Stimulated activated naive CD8-positive, alpha-beta T cell treated with anti-CD3 and anti-CD28 coated beads, Interleukin-15, Interleukin-2, amounts not matched to agents 100 U/mL and 50 U/mL, for 24 hours (primary cell): Measurements from ENCODE around the gene TPI1.
"Not testable (repeated sequence)": the region's sequence is repeated elsewhere in the genome, so short reads cannot be mapped to it uniquely, and the experiment has no call there.

Source experiments
- ATAC-seq: fragments of 150-1000 bp; cut with Tn5 transposase; one replicate; pipeline ENCODE4 v1.10.0; 2021
- DNase-seq: peaks from one replicate; pipeline ENCODE4 v3.0.0; 2021

The TPI1 gene

DNA sequence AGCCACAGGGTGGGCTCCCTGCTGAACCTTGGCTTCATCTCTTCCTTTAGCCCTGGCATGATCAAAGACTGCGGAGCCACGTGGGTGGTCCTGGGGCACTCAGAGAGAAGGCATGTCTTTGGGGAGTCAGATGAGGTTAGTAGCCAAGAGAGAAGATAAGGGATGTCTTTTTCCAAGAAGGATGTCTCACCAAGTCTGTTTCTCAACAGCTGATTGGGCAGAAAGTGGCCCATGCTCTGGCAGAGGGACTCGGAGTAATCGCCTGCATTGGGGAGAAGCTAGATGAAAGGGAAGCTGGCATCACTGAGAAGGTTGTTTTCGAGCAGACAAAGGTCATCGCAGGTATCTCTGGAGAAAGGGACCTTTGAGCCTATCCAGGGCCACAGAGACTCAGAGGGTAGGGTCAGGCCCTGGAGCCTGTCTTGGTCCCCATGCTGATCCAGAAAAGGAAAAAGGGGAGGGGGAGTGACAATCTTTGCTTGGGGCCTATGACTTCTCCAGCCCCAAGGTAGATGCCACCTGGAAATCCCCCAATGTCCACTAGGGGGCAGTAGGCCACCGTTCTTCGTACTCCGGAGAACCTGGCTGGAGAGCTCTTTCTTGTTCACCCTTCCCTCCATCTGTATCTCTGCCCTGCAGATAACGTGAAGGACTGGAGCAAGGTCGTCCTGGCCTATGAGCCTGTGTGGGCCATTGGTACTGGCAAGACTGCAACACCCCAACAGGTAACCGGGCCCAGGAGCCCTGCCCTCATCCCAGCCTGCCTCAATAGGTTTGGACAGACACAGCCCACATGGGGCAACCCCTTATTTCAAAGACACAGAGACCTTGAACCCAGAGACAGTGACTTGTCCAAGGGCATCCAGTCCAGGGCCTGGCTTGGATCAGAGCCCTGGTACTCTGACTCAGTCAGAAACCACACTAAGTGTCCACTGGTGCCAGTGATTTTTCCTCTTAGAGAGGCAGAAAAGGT lies 2.0 kb downstream of the TPI1 start:
- ATAC-seq (no peak), DNase-seq (peak; percentile 85)

DNA sequence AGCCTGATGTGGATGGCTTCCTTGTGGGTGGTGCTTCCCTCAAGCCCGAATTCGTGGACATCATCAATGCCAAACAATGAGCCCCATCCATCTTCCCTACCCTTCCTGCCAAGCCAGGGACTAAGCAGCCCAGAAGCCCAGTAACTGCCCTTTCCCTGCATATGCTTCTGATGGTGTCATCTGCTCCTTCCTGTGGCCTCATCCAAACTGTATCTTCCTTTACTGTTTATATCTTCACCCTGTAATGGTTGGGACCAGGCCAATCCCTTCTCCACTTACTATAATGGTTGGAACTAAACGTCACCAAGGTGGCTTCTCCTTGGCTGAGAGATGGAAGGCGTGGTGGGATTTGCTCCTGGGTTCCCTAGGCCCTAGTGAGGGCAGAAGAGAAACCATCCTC lies 3.0 kb downstream of the TPI1 start:
- ATAC-seq, DNase-seq: not testable (repeated sequence)

DNA sequence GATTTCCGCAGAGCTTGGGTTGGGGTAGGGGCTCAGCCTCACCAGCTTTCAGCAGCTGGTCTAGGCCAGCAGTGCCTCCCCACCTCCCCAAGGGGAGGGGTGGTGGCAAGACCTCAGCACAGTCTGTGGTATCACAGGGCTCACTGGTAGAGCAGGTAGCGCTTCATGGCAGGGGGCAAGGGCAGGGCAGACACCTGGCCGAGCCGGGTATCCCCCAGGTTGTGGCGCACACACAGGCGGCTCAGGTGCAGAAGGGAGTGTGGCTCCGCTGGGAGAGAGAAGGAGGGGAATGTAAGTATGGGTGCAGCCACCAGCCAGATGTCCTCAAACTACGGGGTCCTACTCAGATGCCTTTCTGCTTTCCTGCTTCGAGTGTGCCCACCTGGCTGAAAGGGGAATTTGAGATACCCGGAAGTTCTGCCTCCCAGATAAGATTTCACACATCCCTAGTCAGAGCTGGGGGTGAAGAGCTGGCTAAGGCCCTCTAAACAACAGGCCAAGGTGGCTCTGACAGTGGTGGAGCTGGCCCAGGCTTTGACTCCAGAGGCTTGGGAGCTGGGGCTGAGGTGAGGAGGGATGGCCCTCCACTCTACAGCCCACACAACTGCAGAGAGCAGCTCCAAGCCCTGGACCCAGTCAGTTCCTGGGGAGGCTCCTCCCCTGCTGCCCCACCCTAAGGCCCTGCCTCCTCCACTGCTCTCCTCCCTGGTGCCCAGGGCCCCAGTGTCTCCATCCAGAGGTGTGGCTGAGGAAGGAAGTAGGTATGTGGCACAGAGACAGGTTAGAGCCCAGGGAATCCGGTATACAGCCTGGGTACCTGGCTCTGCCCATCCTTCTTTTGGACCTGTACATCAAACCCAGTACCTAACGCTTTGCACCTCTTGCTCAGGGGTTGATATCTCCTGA lies 4.0 kb downstream of the TPI1 start:
- peak; percentile 63 for DNase-seq

DNA sequence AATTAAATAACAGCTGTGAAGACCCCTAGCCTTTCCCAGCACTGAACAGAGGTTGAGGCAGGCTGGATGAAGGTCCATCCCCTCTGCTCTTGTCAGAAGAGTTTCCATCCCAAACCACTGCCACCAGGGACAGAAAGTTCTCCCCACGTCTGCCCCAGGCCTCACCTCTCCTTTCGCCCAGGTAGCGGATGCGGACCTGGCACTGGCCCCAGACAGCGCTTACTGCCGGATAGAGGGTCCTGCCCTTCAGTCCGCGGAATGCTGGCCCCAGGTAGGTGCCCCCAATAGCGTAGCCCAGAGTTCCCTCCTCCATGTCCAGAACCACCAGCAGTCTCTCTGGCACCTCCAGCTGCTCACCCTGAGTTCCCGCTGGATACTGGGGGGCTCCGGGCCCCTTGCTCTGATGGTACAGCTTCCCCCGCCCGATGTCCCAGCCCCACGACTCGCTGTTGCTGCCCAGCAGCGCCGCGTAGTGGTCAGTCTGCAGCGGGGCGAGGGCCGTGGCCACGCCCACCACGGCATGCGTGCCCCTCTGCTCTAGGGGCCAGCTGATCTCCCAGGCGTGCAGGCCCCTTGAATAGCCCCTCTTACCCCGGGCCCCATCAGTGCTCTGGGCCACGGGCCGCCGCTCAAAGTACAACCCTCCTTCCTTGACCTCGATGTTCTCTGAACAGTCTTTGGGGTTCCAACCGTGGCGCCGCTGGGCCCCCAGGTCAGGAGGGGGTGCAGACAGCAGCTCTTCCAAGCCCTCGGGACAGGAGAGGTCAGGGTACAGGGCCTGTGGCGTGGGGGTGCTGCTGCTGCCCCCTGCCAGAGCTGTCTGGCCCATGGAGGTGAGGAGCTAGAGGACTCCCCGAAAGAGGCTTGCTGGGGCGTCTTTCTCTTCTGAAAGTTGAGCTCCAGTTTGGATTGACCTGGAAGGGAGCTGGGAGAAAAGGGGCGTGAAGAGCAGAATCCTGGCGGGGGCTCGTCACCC lies 5.0 kb downstream of the TPI1 start:
- ATAC-seq (peak; percentile 42), DNase-seq (peak; percentile 92)

More for the DNA sequence above, 4.0 kb downstream of the TPI1 start:
- ATAC-seq: peak; percentile 12

DNA sequence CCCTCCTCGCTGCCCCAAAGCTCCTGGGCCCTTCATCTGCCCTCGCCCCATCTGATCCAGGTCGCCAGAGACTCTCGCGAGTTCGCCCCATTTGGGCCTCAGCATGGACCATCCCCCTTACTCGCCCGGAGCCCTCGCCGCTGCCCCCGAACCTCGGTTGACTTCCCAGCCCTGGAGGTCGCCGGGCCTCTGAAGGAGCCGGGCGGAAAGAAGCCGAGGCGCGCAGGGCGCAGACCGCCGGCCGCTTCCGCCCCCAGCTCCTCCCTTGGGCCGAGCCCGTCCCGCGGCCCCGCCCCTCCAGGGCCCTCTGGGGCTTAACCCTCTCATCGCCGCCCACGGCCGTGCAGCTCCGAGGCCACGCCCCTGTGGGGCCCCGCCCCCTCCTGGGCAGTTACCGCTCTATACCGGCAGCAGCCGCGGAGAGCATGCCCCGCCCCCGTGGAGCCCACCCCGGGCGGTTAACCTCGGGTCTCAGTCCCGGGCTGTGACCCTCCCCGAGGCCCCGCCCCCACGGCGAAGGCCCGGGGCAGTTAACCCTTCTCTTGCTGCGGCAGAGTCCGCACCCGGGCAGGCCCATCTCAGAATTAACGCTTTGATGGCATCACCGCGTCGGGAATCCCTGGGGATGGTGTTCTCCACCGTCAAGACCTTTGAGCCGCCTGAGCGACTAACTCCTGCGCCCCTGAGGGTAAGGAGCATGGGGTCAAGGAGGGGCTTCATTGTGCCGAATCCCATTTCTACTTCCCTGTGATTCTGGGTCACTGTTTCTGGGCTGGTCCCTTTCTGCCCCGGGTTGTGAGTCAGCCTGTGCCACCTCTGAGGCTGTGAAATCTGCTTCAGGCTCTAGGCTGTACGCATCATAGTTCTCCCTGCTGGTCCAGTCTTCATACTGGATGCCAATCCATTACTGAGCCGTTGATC lies 6.0 kb downstream of the TPI1 start, which contains the start of gene SPSB2:
Gene SPSB2 (minus strand): TSS at position 210 of the 921 bp plus-strand sequence. CDS start 402 bp downstream, outside the sequence.
- peak; percentile 83 for ATAC-seq

DNA sequence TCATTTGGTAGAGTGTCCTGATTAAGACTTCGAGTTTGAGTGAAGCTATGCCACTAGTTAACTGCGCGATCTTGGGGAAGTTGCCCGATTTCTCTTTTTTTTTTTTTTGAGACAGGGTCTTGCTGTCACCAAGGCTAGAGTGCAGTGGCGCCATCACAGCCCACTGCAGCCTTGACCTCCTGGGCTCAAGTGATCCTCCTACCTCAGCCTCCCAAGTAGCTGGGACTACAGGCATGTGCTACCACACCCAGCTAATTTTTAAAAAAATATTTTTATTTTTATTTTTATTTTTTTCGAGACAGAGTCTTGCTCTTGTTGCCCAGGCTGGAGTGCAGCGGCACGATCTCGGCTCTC lies 6.7 kb downstream of the TPI1 start:
- not testable (repeated sequence) for DNase-seq, ATAC-seq

More for the DNA sequence above, 6.0 kb downstream of the TPI1 start, which contains the start of gene SPSB2:
- peak; percentile 100 for DNase-seq

DNA sequence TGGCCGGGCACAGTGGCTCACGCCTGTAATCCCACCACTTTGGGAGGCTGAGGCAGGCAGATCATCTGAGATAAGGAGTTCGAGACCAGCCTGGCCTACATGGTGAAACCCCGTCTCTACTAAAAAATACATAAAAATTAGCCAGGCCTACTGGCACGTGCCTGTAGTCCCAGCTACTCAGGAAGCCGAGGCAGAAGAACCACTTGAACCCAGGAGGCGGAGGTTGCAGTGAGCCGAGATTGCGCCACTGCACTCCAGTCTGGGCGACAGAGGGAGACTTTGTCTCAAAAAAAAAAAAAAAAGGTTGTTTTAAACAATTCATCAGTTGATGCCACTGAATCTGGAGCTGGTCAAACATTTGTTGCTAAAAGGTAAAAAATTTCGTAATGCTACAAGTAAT lies 12.5 kb downstream of the TPI1 start:
- ATAC-seq, DNase-seq: not testable (repeated sequence)

DNA sequence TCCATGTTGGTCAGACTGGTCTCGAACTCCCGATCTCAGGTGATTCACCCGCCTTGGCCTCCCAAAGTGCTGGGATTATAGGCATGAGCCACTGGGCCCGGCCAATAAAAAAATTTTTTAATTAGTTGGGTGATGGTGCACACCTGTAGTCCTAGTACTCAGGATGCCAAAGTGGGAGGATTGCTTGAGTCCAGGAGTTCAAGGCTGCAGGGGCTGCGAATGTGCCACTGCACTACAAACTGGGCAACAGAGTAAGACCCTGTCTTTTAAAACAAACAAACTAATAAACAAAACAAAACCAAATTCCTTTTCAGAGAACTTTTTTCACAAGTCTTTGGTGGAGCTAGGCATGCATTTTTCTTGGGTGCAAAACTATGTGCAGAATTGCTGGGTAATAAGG lies 15.9 kb downstream of the TPI1 start:
- DNase-seq (no peak), ATAC-seq (no peak)

DNA sequence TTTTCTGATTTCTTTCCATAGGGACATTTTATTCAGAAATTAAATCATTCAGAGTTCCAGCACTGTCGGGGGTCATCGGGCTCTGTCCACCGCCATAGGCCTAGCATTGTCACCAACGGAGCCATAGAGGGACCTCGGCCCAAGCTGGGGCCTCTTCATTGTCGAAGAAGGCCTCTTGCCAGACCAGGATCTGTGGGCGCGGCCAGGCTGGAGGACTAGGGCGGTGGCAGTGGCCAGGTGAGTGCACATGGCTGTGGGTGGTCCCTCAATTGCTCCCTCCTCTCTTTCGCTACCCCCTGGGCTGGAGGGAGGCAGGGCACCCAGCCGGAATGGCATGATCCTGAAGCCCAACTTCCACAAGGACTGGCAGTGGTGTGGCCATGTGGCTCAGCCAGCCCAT lies 16.4 kb downstream of the TPI1 start:
- ATAC-seq (no peak), DNase-seq (no peak)

DNA sequence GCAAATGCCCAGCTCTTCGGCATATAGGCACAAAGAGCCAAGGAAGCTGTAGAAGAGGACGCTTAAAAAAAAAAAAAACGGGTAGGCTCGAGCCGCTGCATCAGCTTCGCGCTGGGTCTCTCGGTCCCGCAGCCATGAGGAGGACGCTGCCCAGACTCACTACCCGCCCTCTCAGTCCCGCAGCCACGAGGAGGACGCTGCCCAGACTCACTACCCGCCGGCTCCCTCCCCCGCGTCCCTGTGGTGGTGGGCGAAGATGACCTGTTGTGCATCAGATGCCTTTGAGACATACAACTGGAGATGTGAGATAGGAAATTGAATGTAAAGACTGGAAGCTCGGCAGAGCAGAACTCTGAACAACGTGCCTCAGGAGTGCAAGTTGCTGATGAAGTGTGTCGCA lies 17.2 kb downstream of the TPI1 start:
- DNase-seq (no peak), ATAC-seq (no peak)

DNA sequence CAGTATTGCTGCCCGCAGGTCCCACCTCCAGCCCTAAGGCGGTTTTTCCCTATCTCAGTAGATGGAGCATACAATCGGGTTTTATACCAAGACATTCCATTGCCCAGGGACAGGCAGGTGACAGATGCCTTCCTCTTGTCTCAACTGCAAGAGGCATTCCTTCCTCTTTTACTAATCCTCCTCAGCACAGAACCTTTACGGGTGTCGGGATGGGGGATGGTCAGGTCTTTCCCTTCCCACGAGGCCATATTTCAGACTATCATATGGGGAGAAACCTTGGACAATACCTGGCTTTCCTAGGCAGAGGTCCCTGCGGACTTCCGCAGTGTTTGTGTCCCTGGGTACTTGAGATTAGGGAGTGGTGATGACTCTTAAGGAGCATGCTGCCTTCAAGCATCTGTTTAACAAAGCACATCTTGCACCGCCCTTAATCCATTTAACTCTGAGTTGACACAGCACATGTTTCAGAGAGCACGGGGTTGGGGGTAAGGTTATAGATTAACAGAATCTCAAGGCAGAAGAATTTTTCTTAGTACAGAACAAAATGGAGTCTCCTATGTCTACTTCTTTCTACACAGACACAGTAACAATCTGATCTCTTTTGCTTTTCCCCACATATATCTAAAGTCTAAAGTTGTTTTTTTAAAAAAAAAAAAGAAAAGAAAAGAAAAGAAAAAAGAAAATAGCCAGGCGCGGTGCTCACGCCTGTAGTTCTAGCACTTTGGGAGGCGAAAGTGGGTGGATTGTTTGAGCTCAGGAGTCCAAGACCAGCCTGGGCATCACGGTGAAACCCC lies 19.1 kb downstream of the TPI1 start:
- not testable (repeated sequence) for ATAC-seq, DNase-seq

DNA sequence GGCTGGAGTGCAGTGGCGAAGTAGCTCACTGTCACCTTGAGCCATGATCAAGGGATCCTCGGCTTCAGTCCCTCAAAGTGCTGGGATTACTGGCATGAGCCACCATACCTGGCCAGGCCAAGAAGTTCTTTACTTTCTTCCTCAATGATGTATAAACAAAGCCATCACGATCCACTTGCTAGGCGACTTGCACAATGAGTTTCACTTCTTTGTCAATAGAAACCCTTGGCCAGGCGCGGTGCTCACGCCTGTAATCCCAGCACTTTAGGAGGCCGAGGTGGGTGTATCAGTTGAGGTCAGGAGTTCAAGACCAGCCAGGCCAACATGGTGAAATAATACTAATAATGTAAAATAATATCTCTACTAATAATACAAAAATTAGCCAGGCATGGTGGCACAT lies 20.1 kb downstream of the TPI1 start:
- DNase-seq (no peak), ATAC-seq (no peak)

DNA sequence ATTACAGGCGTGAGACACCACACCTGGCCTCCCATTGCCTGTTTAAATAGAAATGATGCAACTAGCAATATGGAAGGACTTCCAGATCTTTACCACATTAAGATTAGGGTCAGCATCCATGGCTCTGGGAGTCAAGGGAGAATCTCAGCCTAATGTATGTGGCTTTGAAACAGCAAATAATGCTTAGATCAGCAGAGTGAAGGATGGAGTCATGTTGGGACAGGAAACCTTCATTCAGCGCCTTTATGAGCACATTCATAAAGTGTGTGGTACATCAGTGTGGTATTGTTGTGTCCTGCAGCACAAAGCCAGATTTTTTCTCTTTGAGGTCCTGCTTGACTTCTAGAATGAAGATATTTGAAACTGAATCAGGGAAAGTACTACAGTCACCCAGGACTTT lies 21.0 kb downstream of the TPI1 start:
- DNase-seq (no peak), ATAC-seq (no peak)

DNA sequence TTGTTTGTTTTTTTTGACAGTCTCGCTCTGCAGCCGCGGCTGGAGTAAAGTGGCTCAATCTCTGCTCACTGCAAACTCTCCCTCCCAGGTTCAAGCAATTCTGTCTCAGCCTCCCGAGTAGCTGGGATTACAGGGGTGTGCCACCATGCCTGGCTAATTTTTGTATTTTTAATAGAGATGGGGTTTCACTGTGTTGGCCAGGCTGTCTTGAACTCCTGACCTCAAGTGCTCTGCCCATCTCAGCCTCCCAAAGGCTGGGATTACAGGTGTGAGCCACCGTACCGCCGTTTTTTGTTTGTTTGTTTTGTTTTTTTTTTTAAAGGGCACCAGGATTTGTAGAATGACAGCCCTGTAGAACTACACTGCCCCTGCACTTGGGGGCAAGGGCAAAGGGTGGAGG lies 21.5 kb downstream of the TPI1 start:
- DNase-seq, ATAC-seq: not testable (repeated sequence)

DNA sequence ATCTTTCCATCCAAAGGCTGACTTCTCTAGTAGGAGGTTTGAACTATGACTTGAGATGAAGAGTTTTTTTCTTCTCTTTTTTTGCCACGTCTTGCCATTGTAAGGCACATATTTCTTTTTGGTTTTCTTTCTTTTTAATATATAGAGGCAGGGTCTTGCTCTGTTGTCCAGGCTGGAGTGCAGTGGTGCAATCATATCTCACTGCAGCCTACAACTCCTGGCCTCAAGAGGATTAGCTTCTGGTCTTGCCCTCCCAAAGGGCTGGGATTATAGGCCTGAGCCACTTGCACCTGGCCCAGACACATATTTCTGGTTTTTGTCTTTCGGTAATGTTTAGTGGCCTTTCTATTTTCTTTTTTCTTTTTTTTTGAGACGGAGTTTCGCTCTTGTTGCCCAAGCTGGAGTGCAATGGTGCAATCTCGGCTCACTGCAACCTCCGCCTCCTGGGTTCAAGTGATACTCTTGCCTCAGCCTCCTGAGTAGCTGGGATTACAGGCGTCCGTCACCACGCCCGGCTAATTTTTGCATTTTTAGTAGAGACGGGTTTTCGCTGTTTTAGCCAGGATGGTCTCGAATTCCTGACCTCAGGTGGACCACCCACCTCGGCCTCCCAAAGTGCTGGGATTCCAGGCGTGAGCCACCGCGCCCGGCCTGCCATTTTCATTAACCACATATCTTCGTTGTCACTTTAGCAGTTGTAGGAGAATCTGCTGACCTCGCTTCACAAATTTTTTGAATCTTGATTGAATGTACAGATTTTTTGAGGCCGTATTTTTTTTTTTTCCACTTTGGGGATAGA lies 22.6 kb downstream of the TPI1 start:
- ATAC-seq, DNase-seq: not testable (repeated sequence)

DNA sequence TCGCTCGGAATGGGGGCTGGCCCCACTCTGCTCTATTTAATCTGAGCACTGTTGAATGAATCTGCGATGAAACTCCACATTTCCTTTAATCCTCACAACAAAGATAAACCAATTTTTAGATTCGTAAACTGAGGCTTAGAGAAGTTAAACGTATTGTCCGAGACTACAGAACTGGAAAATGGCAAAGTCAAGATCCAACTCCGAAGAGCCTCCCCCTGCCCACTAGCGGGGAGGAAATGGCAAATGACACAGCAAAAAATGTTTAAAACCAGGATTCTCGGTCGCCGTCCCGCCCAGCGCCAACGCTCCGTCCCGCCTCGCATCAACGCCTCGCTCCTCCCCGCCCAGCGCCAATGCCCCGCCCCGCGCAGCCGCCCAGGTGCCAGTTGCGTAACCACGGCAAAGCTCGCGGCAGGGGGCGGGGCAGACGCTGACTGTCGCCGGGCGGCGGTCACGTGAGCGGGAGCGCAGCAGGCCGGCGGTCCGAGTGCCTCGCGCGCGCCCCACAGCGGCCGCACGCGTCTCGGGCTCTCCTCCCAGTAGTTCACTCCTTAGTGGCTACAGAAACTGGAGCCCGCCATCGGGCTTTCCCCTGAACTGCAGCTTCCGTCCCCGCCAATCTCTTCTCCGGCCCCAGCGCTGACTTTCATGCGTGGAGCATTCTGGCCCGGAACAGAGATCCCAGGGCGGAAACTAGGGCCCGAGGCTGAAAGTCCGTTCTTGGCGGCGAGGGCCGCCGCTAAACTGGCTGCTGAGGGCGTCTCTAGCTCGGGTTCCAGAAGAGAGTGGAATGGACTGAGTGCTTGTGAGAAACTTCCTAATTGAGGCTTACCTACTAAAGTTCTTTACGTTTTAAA lies 23.7 kb downstream of the TPI1 start:
- ATAC-seq (peak; percentile 97), DNase-seq (peak; percentile 100)

DNA sequence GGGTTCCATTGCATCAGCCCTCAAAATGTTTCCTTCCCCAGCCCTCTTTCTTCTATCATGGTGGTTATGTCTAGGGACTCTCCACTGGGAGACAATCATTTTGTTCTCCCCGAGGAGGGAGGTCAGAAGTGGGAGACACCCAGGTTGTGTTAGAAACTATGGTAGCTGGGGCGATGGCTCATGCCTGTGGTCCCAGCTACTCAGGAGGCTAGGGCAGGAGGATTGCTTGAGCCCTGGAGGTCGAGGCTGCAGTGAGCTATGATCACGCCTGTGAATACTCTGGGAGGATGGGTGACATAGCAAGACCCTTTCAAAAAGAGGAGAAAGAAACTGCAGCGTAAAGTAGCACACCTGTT lies 24.3 kb downstream of the TPI1 start:
- peak; percentile 34 for DNase-seq
- peak; percentile 8 for ATAC-seq

DNA sequence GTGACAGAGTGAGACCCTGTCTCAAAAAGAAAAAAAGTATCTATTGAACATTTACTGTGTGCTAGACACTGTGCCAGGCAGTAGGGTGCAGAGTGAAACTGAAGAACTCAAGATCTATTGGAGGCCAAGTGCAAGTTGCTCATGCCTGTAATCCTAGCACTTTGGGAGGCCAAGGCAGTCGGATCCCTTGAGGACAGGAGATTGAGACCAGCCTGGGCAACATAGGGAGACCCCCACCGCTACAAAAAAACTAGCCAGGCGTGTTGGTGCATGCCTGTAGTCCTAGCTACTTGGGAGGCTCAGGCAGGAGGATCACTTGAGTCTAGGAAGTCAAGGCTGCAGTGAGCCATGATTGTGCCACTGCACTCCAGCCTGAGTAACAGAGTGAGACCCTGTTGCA lies 25.4 kb downstream of the TPI1 start:
- DNase-seq, ATAC-seq: not testable (repeated sequence)
